GM10248 (cell line): ENCODE data around the gene MMAB.

Experiments
- CTCF ChIA-PET: fragments of 300-600 bp; sonication (Branson Sonifier 250); formaldehyde crosslinking; extraction: SDS; loops from one replicate; lab custom pipeline; 2021; ENCODE audit warnings: antibody characterized with exemption; lab: Yijun Ruan, JAX
- POLR2A ChIA-PET: fragments of 350-650 bp; sonication (Branson Sonifier 250); formaldehyde crosslinking; extraction: SDS; loops from one replicate; lab custom pipeline; 2020; ENCODE audit warnings: antibody characterized with exemption; lab: Yijun Ruan, JAX
- DNase-seq: peaks from one replicate; pipeline ENCODE4 v3.0.0; 2012; ENCODE audit errors: extremely low spot score
- TF ChIP-seq, protein P1 (sequence below): IDR thresholded peaks from 2 replicates; pipeline ENCODE4 v1.5.1; 2012; ENCODE audit warnings: mild to moderate bottlenecking, low read depth; ENCODE audit errors: extremely low read depth, missing control alignments, control extremely low read depth

The MMAB gene

GRCh38 chr12:109531411-109531810, 41.9 kb downstream of the MMAB start:
- TF ChIP-seq, protein P1, sequence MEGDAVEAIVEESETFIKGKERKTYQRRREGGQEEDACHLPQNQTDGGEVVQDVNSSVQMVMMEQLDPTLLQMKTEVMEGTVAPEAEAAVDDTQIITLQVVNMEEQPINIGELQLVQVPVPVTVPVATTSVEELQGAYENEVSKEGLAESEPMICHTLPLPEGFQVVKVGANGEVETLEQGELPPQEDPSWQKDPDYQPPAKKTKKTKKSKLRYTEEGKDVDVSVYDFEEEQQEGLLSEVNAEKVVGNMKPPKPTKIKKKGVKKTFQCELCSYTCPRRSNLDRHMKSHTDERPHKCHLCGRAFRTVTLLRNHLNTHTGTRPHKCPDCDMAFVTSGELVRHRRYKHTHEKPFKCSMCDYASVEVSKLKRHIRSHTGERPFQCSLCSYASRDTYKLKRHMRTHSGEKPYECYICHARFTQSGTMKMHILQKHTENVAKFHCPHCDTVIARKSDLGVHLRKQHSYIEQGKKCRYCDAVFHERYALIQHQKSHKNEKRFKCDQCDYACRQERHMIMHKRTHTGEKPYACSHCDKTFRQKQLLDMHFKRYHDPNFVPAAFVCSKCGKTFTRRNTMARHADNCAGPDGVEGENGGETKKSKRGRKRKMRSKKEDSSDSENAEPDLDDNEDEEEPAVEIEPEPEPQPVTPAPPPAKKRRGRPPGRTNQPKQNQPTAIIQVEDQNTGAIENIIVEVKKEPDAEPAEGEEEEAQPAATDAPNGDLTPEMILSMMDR: no peak
- CTCF ChIA-PET: interaction anchor here (1.4 kb wide), 1 partner anchor 314 kb away, joined by 3 read pairs; no protein-coding TSS in a partner anchor
- DNase-seq: no peak
- POLR2A ChIA-PET: no interaction called here

DNA sequence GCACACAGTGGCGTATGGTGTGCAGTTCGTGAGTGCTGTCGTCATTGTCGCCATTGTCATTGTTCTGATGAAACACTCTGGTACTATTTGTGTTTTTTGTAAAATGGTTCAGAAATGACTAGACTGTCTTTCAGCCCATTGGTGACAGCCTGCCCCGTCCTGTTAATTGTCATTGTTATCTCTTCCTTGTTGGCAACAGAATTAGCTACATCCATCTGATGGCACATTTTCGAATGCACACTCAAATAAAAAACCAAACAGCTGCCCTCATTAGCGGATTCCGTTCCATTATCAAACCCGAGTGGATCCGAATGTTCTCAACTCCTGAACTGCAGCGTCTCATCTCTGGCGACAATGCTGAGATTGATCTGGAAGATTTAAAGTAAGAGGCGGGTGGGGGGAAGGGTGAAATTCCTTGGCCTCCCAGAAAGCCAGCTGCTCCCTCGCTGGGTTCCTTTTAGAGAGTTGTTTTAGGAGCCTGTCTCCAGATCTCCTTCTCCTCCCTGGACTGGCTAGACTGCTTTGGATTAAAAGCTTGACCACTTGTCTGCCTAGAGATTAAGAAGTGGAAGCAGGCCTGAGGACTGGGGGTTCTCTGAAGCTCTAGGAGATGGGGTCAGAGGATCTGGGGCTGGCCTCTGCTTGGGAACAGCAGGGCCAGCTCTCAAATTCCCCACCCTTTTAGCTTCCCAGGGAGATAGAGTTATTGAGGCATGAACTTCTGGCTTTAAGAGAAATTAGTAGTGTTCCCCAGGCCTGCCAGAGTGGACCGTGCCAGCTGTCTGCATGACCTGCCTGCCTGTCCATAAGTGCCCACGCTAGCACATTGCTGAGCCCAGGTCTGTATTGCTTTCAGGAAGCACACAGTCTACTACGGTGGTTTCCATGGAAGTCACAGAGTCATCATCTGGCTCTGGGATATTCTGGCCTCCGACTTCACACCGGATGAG, 43.3 kb downstream of the MMAB start:
- CTCF ChIA-PET: interaction anchor here (1.2 to 1.6 kb wide), 2 partner anchors 13 to 18 kb away, joined by 4 to 5 read pairs; no protein-coding TSS in a partner anchor
- DNase-seq: no peak
- POLR2A ChIA-PET: no interaction called here
- TF ChIP-seq, protein P1: no peak

GRCh38 chr12:109527489-109528123, 45.7 kb downstream of the MMAB start:
- POLR2A ChIA-PET: no interaction called here
- no peak for DNase-seq
- CTCF ChIA-PET: no interaction called here
- TF ChIP-seq, protein P1: no peak

GRCh38 chr12:109525279-109525585, 48.1 kb downstream of the MMAB start:
- TF ChIP-seq, protein P1: no peak
- no peak for DNase-seq
- ChIA-PET CTCF (interaction anchor here (1.6 to 2.5 kb wide), 4 partner anchors 8 to 250 kb away, joined by 3 to 8 read pairs (median 8); no protein-coding TSS in a partner anchor), POLR2A (no interaction called here)

GRCh38 chr12:109524466-109525278, 48.6 kb downstream of the MMAB start:
- DNase-seq: no peak
- ChIA-PET POLR2A (no interaction called here), CTCF (interaction anchor here (1.6 to 2.5 kb wide), 4 partner anchors 7 to 250 kb away, joined by 3 to 8 read pairs (median 8); no protein-coding TSS in a partner anchor)
- TF ChIP-seq, protein P1: no peak

DNA sequence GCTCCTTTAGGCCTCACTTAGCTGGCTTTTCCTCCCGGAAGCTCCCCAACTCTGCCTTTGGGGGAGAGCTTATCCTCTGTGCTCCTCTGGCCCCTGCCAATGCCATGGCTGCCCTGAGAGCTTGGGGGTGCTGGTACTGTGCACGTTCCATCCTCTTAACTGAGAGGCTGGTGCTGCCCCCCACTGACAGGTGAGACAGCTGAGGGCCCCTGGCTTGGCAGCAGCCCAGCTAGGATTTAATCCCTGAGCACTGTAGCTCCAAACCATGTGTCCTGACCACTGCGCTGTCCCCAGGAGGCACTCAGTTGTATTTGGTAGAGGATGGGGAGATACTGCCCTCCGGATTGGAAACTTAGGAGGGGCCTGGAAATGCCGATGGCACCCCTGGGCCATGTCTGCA, 49.8 kb downstream of the MMAB start:
- no peak for DNase-seq
- POLR2A ChIA-PET: no interaction called here
- TF ChIP-seq, protein P1: no peak
- CTCF ChIA-PET: interaction anchor here (0.6 to 2.5 kb wide), 5 partner anchors 11 to 252 kb away, joined by 3 to 8 read pairs (median 3); no protein-coding TSS in a partner anchor
